Thoracic aorta (tissue), 2 donors: ENCODE results near the gene MARVELD1. TPM values are rescaled to one million over a fixed set of nuclear protein-coding genes. Genes with fewer than 3 reads are reported as not detected.

Experiments
- ATAC-seq: fragments of 150-250 bp; one replicate; pipeline ENCODE4 v1.8.0; 2017; ENCODE audit warnings: low read depth; ENCODE audit not compliant: insufficient number of reproducible peaks, low FRiP score
- DNase-seq: peaks from one replicate; pipeline ENCODE4 v3.0.0-alpha.2; 2020; ENCODE audit warnings: low spot score
- H3K27ac ChIP-seq, 2 donors: fragments of 200-600 bp; sonication (generic); 1 replicate in 1 of 2; 2 replicates in 1 of 2; pipeline ENCODE4 v1.5.1; 2016; ENCODE audit warnings: mild to moderate bottlenecking in 2 of 2, moderate library complexity in 2 of 2
- H3K27me3 ChIP-seq: fragments of 200-600 bp; sonication (generic); replicated peaks from 2 replicates; pipeline ENCODE4 v1.6.0; 2016; ENCODE audit warnings: mild to moderate bottlenecking; ENCODE audit not compliant: insufficient read depth
- H3K36me3 ChIP-seq: fragments of 200-600 bp; sonication (generic); one replicate; pipeline ENCODE4 v1.5.1; 2016
- H3K4me1 ChIP-seq, 2 donors: fragments of 200-600 bp; sonication (generic); 1 replicate in 1 of 2; 2 replicates in 1 of 2; pipeline versions ENCODE4 v1.5.1 to v1.6.0; 2016; ENCODE audit warnings: low read depth in 2 of 2, mild to moderate bottlenecking in 1 of 2; ENCODE audit not compliant: control insufficient read depth in 1 of 2
- H3K4me3 ChIP-seq: fragments of 200-600 bp; sonication (generic); 2 replicates; pipeline ENCODE4 v1.5.1; 2016; ENCODE audit warnings: mild to moderate bottlenecking
- H3K9me3 ChIP-seq: fragments of 200-600 bp; sonication (generic); 2 replicates; pipeline ENCODE4 v1.5.1; 2016
- total RNA-seq, 2 donors: library from RNA; depleted of rRNA; stranded (reverse); fragments of >200 nt; gene quantifications; one replicate each; pipeline versions ENCODE4 v1.1.0 to v1.2.3, GENCODE V29; 2016
- TF ChIP-seq, protein P1 (sequence below): fragments of 200-600 bp; sonication (generic); IDR thresholded peaks from one replicate; pipeline ENCODE4 v1.5.1; 2019; ENCODE audit warnings: antibody characterized with exemption

The MARVELD1 gene
- total RNA-seq = 10 to 100 TPM; 85.0 to 97.9 TPM

DNA sequence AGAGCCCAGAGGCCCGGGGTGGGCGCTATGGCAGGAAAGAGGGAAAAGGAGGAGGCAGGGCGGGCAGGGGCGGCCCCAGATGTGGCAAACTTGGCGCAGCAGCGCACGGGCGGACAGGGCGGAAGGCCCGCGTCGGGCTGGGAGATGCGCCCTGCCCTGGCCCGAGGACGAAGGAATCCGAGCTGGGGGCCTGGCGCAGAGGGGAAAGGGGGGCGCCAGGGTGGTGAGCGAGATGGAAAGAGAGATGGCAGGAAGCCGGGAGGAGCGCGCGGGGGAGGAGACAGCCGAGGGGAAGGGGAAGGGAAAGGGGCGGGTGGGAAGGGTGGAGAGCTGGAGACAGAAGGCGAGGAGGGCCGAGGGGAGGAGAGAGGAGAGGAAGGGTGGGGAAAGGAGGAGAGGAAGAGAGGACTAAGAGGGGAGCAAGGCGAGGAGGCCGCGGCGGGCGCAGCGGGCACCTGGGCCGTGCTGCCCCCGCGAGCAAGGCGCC, at the start of gene MARVELD1:
Gene MARVELD1 (plus strand): TSS at position 392 of the 487 bp plus-strand sequence. CDS start 147 bp downstream, outside the sequence.
- TF ChIP-seq, protein P1, sequence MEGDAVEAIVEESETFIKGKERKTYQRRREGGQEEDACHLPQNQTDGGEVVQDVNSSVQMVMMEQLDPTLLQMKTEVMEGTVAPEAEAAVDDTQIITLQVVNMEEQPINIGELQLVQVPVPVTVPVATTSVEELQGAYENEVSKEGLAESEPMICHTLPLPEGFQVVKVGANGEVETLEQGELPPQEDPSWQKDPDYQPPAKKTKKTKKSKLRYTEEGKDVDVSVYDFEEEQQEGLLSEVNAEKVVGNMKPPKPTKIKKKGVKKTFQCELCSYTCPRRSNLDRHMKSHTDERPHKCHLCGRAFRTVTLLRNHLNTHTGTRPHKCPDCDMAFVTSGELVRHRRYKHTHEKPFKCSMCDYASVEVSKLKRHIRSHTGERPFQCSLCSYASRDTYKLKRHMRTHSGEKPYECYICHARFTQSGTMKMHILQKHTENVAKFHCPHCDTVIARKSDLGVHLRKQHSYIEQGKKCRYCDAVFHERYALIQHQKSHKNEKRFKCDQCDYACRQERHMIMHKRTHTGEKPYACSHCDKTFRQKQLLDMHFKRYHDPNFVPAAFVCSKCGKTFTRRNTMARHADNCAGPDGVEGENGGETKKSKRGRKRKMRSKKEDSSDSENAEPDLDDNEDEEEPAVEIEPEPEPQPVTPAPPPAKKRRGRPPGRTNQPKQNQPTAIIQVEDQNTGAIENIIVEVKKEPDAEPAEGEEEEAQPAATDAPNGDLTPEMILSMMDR = no peak
- Histone ChIP-seq H3K4me1 (peaks cover 54 to 75% of the 10 kb centered on the region in 2 donors), H3K4me3 (peak within 1 kb of the TSS; percentile 86), H3K27ac (peak within 1 kb of the TSS; percentile 96 to 98), H3K9me3 (no peaks in the 10 kb centered on the region), H3K27me3 (no peaks in the 10 kb centered on the region), H3K36me3 (peaks cover 12% of the 10 kb centered on the region)
- no peak for ATAC-seq
- DNase-seq = peak; percentile 48

DNA sequence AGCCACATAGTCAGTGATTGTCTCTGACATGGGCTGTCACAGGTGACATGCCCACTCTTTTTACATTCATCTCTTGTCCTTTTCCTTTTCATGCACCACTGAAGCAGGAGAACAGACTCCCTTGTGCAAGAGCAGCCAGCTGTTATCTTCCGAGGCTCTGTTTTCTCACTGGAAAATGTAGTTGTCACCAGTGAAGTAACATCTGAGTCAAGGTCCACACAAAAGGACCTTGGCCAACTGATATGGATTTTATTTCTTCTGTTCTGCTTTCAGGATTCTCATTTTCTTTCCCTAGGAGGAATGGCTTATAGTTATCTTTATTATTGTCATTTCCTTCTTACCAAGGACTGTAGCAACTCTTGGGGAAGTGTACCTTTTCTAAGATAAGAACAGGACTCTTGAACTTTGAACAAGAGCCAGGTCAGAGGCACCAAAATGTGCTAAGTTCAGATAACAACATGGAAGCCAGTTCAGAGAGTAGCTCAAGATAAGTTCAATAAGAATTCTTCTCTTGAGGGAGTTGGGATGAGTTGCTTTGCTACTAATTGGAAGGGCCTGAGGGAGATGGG, 49.2 kb upstream of the MARVELD1 start:
- no peaks in the 10 kb centered on the region for H3K9me3 ChIP-seq
- no peaks in the 10 kb centered on the region for H3K27me3 ChIP-seq
- DNase-seq (no peak), ATAC-seq (no peak)
- H3K4me1 ChIP-seq = no peaks in the 10 kb centered on the region
- no peak overlapping the region for H3K4me3 ChIP-seq
- no peak overlapping the region for H3K27ac ChIP-seq
- peaks cover 42% of the 10 kb centered on the region for H3K36me3 ChIP-seq
- TF ChIP-seq, protein P1 = no peak

DNA sequence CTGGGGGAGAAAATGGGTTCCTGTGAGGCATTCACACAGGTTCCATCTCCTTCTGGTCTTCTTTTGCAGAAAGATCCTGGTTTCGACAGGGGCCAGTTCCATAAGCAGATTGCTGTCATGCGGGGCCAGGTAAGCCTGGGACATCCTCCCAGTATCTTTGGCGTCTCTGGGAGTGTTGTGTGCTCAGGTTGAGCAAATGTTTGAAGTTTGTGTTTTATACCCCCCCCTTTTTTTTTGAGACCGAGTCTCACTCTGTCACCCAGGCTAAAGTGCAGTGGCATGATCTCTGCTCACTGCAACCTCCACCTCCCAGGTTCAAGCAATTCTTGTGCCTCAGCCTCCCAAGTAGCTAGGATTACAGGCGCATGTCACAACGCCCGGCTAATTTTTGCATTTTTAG, 46.5 kb upstream of the MARVELD1 start:
- peaks cover 44% of the 10 kb centered on the region for H3K36me3 ChIP-seq
- no peaks in the 10 kb centered on the region for H3K4me1 ChIP-seq
- TF ChIP-seq, protein P1 = no peak
- DNase-seq (no peak), ATAC-seq (no peak)
- H3K27ac ChIP-seq = no peak overlapping the region
- H3K27me3 ChIP-seq = no peaks in the 10 kb centered on the region
- no peaks in the 10 kb centered on the region for H3K9me3 ChIP-seq
- H3K4me3 ChIP-seq = no peak overlapping the region

DNA sequence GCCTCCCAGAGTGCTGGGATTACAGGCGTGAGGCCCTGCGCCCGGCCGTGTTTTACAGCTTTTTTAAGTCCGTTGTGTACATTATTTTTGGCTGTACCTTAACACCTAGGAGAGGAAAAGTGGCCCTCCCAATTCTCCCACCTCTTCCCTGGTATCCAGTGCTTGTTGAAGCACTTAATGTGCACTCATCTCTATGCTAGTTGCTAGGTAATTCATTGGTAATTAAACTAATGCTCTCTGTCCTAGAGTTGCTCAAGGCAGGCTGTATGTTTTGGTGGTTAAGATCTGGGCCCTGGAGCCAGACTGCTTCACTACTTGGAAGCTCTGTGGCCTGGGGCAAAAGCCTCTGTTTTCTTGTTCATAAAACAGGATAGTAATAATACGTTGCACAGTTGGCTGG, 46.1 kb upstream of the MARVELD1 start:
- peaks cover 44% of the 10 kb centered on the region for H3K36me3 ChIP-seq
- H3K4me1 ChIP-seq = no peaks in the 10 kb centered on the region
- no peaks in the 10 kb centered on the region for H3K27me3 ChIP-seq
- TF ChIP-seq, protein P1 = no peak
- no peaks in the 10 kb centered on the region for H3K9me3 ChIP-seq
- H3K27ac ChIP-seq = no peak overlapping the region
- DNase-seq (no peak), ATAC-seq (no peak)
- no peak overlapping the region for H3K4me3 ChIP-seq

DNA sequence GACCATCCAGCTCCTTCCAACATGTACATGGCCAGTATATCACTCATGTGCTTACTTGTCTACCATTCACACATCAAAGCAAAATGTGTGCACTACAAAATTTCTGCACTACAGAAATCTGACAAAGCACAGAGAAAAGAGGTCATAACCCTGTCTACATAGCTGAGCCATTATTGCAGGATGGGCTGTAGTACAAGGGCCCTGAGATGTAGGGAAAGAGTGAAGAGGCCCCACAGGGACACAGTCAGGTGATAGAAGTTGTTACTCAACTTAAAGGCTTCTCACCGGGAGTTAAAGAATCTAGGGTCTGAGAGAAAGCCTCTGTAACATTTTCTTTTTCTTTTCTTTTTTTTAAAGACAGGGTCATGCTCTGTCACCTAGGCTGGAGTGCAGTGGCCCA, 44.0 kb upstream of the MARVELD1 start:
- Histone ChIP-seq H3K4me3 (no peak overlapping the region), H3K4me1 (no peaks in the 10 kb centered on the region), H3K27me3 (no peaks in the 10 kb centered on the region), H3K36me3 (peaks cover 44% of the 10 kb centered on the region), H3K9me3 (no peaks in the 10 kb centered on the region), H3K27ac (no peak overlapping the region)
- no peak for ATAC-seq
- TF ChIP-seq, protein P1 = no peak
- DNase-seq = no peak
